ENCODE measurements around the gene C1orf141. TPM values are rescaled to one million over a fixed set of nuclear protein-coding genes. Genes with fewer than 3 reads are reported as not detected.
A peak's percentile ranks its signal among the peaks of the same experiment; 100 is the strongest.
"Not testable (repeated sequence)": the region's sequence is repeated elsewhere in the genome, so short reads cannot be mapped to it uniquely, and the experiment has no call there.

C1orf141 gene
- total and polyA plus RNA-seq, 2 donors, result 0.05 TPM; not detected in 1

GRCh38 chr1:67166196-67166595 is 31.4 kb upstream of the C1orf141 start, which contains the start of gene IL23R:
IL23R (plus strand) TSS chr1:67166454; CDS start chr1:67168121, 1,667 bp downstream.
- no peaks in the 10 kb centered on the region for H3K9me3 ChIP-seq (ENCODE audit: control insufficient read depth in 2 of 2, insufficient read depth in 1 of 2, low read length in 1 of 2)
- no peak within 1 kb of the TSS for H3K4me3 ChIP-seq (ENCODE audit: low read length in 2 of 2)
- DNase-seq (ENCODE audit: low read depth in 6 of 9, low spot score in 9 of 9), result peak in 2 of 9 donors; percentile 12 to 51
- H3K27ac ChIP-seq (ENCODE audit: low read depth in 1 of 2, low read length in 1 of 2), result no peak within 1 kb of the TSS
- no peaks in the 10 kb centered on the region for H3K36me3 ChIP-seq (ENCODE audit: control insufficient read depth in 2 of 2, insufficient read depth in 2 of 2, low read length in 1 of 2)
- peaks cover 2 to 6% of the 10 kb centered on the region in 2 donors for H3K27me3 ChIP-seq (ENCODE audit: control insufficient read depth in 2 of 2, insufficient read depth in 1 of 2, low read length in 1 of 2)
- WGBS, result 88% methylated on average over 4 of the region's 4 CpGs
- H3K4me1 ChIP-seq (ENCODE audit: control insufficient read depth in 2 of 2, insufficient read depth in 2 of 2, low read length in 2 of 2), result peaks cover 0 to 4% of the 10 kb centered on the region in 2 donors

- WGBS, result 97% methylated on average over 4 of the region's 4 CpGs
- Histone ChIP-seq H3K36me3 (ENCODE audit: control insufficient read depth in 2 of 2, insufficient read depth in 2 of 2, low read length in 1 of 2) (no peaks in the 10 kb centered on the region), H3K9me3 (ENCODE audit: control insufficient read depth in 2 of 2, insufficient read depth in 1 of 2, low read length in 1 of 2) (no peaks in the 10 kb centered on the region), H3K4me3 (ENCODE audit: low read length in 2 of 2) (no peak overlapping the region), H3K27me3 (ENCODE audit: control insufficient read depth in 2 of 2, insufficient read depth in 1 of 2, low read length in 1 of 2) (peaks cover 2 to 6% of the 10 kb centered on the region in 2 donors), H3K4me1 (ENCODE audit: control insufficient read depth in 2 of 2, insufficient read depth in 2 of 2, low read length in 2 of 2) (peaks cover 0 to 2% of the 10 kb centered on the region in 2 donors), H3K27ac (ENCODE audit: low read depth in 1 of 2, low read length in 1 of 2) (no peak overlapping the region)
- no peak for DNase-seq (ENCODE audit: low read depth in 6 of 9, low spot score in 9 of 9)
These were observed 30.8 kb upstream of the C1orf141 start for GRCh38 chr1:67165468-67166041.

GRCh38 chr1:67162954-67163353 is 28.2 kb upstream of the C1orf141 start:
- Histone ChIP-seq H3K36me3 (ENCODE audit: control insufficient read depth in 2 of 2, insufficient read depth in 2 of 2, low read length in 1 of 2) (no peaks in the 10 kb centered on the region), H3K9me3 (ENCODE audit: control insufficient read depth in 2 of 2, insufficient read depth in 1 of 2, low read length in 1 of 2) (no peaks in the 10 kb centered on the region), H3K4me1 (ENCODE audit: control insufficient read depth in 2 of 2, insufficient read depth in 2 of 2, low read length in 2 of 2) (no peaks in the 10 kb centered on the region), H3K27ac (ENCODE audit: low read depth in 1 of 2, low read length in 1 of 2) (no peak overlapping the region), H3K27me3 (ENCODE audit: control insufficient read depth in 2 of 2, insufficient read depth in 1 of 2, low read length in 1 of 2) (peaks cover 0 to 3% of the 10 kb centered on the region in 2 donors), H3K4me3 (ENCODE audit: low read length in 2 of 2) (no peak overlapping the region)
- no peak for DNase-seq (ENCODE audit: low read depth in 6 of 9, low spot score in 9 of 9)
- WGBS, result 90% methylated on average over 2 of the region's 2 CpGs

- peaks cover 0 to 2% of the 10 kb centered on the region in 2 donors for H3K27me3 ChIP-seq (ENCODE audit: control insufficient read depth in 2 of 2, insufficient read depth in 1 of 2, low read length in 1 of 2)
- no peaks in the 10 kb centered on the region for H3K9me3 ChIP-seq (ENCODE audit: control insufficient read depth in 2 of 2, insufficient read depth in 1 of 2, low read length in 1 of 2)
- 93% methylated on average over 2 of the region's 2 CpGs for WGBS
- no peaks in the 10 kb centered on the region for H3K4me1 ChIP-seq (ENCODE audit: control insufficient read depth in 2 of 2, insufficient read depth in 2 of 2, low read length in 2 of 2)
- no peak overlapping the region for H3K4me3 ChIP-seq (ENCODE audit: low read length in 2 of 2)
- no peak overlapping the region for H3K27ac ChIP-seq (ENCODE audit: low read depth in 1 of 2, low read length in 1 of 2)
- H3K36me3 ChIP-seq (ENCODE audit: control insufficient read depth in 2 of 2, insufficient read depth in 2 of 2, low read length in 1 of 2), result no peaks in the 10 kb centered on the region
- no peak for DNase-seq (ENCODE audit: low read depth in 6 of 9, low spot score in 9 of 9)
These were observed 24.5 kb upstream of the C1orf141 start for GRCh38 chr1:67159233-67159632.

- Histone ChIP-seq H3K27ac (ENCODE audit: low read depth in 1 of 2, low read length in 1 of 2) (no peak overlapping the region), H3K27me3 (ENCODE audit: control insufficient read depth in 2 of 2, insufficient read depth in 1 of 2, low read length in 1 of 2) (peaks cover 0 to 2% of the 10 kb centered on the region in 2 donors), H3K4me3 (ENCODE audit: low read length in 2 of 2) (no peak overlapping the region), H3K4me1 (ENCODE audit: control insufficient read depth in 2 of 2, insufficient read depth in 2 of 2, low read length in 2 of 2) (no peaks in the 10 kb centered on the region), H3K36me3 (ENCODE audit: control insufficient read depth in 2 of 2, insufficient read depth in 2 of 2, low read length in 1 of 2) (no peaks in the 10 kb centered on the region), H3K9me3 (ENCODE audit: control insufficient read depth in 2 of 2, insufficient read depth in 1 of 2, low read length in 1 of 2) (no peaks in the 10 kb centered on the region)
- DNase-seq (ENCODE audit: low read depth in 6 of 9, low spot score in 9 of 9), result no peak
- 73% methylated on average over 2 of the region's 2 CpGs for WGBS
These were observed 23.6 kb upstream of the C1orf141 start for GRCh38 chr1:67158401-67158800.

- Histone ChIP-seq H3K27me3 (ENCODE audit: control insufficient read depth in 2 of 2, insufficient read depth in 1 of 2, low read length in 1 of 2) (no peaks in the 10 kb centered on the region), H3K4me1 (ENCODE audit: control insufficient read depth in 2 of 2, insufficient read depth in 2 of 2, low read length in 2 of 2) (peaks cover 0 to 6% of the 10 kb centered on the region in 2 donors), H3K9me3 (ENCODE audit: control insufficient read depth in 2 of 2, insufficient read depth in 1 of 2, low read length in 1 of 2) (peaks cover 0 to 1% of the 10 kb centered on the region in 2 donors), H3K36me3 (ENCODE audit: control insufficient read depth in 2 of 2, insufficient read depth in 2 of 2, low read length in 1 of 2) (no peaks in the 10 kb centered on the region), H3K27ac (ENCODE audit: low read depth in 1 of 2, low read length in 1 of 2) (no peak overlapping the region), H3K4me3 (ENCODE audit: low read length in 2 of 2) (no peak overlapping the region)
- 94% methylated on average over 4 of the region's 4 CpGs for WGBS
- DNase-seq (ENCODE audit: low read depth in 6 of 9, low spot score in 9 of 9), result no peak
These were observed 16.2 kb upstream of the C1orf141 start for GRCh38 chr1:67150931-67151330.

GRCh38 chr1:67149179-67149770 is 14.5 kb upstream of the C1orf141 start:
- Histone ChIP-seq H3K27ac (ENCODE audit: low read depth in 1 of 2, low read length in 1 of 2) (no peak overlapping the region), H3K4me3 (ENCODE audit: low read length in 2 of 2) (no peak overlapping the region), H3K36me3 (ENCODE audit: control insufficient read depth in 2 of 2, insufficient read depth in 2 of 2, low read length in 1 of 2) (no peaks in the 10 kb centered on the region), H3K27me3 (ENCODE audit: control insufficient read depth in 2 of 2, insufficient read depth in 1 of 2, low read length in 1 of 2) (no peaks in the 10 kb centered on the region), H3K4me1 (ENCODE audit: control insufficient read depth in 2 of 2, insufficient read depth in 2 of 2, low read length in 2 of 2) (peaks cover 0 to 6% of the 10 kb centered on the region in 2 donors), H3K9me3 (ENCODE audit: control insufficient read depth in 2 of 2, insufficient read depth in 1 of 2, low read length in 1 of 2) (peaks cover 0 to 1% of the 10 kb centered on the region in 2 donors)
- 23% methylated on average over 9 of the region's 9 CpGs for WGBS
- peak; percentile 47 to 86 (median 68) for DNase-seq (ENCODE audit: low read depth in 6 of 9, low spot score in 9 of 9)

- DNase-seq (ENCODE audit: low read depth in 6 of 9, low spot score in 9 of 9), result no peak
- WGBS, result 72% methylated on average over 6 of the region's 6 CpGs
These were observed 13.9 kb upstream of the C1orf141 start for GRCh38 chr1:67148516-67149178.

GRCh38 chr1:67147973-67148372 is 13.2 kb upstream of the C1orf141 start:
- not testable (repeated sequence) for H3K27me3 ChIP-seq (ENCODE audit: control insufficient read depth in 2 of 2, insufficient read depth in 1 of 2, low read length in 1 of 2); H3K27ac ChIP-seq (ENCODE audit: low read depth in 1 of 2, low read length in 1 of 2); H3K4me3 ChIP-seq (ENCODE audit: low read length in 2 of 2); DNase-seq (ENCODE audit: low read depth in 6 of 9, low spot score in 9 of 9); H3K9me3 ChIP-seq (ENCODE audit: control insufficient read depth in 2 of 2, insufficient read depth in 1 of 2, low read length in 1 of 2); H3K36me3 ChIP-seq (ENCODE audit: control insufficient read depth in 2 of 2, insufficient read depth in 2 of 2, low read length in 1 of 2)
- H3K4me1 ChIP-seq (ENCODE audit: control insufficient read depth in 2 of 2, insufficient read depth in 2 of 2, low read length in 2 of 2), result peaks cover 0 to 11% of the 10 kb centered on the region in 2 donors
- WGBS, result 96% methylated on average over 20 of the region's 20 CpGs

More at GRCh38 chr1:67148516-67149178, 13.9 kb upstream of the C1orf141 start:
- H3K27ac ChIP-seq (ENCODE audit: low read depth in 1 of 2, low read length in 1 of 2), result no peak overlapping the region
- H3K9me3 ChIP-seq (ENCODE audit: control insufficient read depth in 2 of 2, insufficient read depth in 1 of 2, low read length in 1 of 2), result peaks cover 0 to 1% of the 10 kb centered on the region in 2 donors
- no peak overlapping the region for H3K4me3 ChIP-seq (ENCODE audit: low read length in 2 of 2)
- H3K27me3 ChIP-seq (ENCODE audit: control insufficient read depth in 2 of 2, insufficient read depth in 1 of 2, low read length in 1 of 2), result no peaks in the 10 kb centered on the region
- no peaks in the 10 kb centered on the region for H3K36me3 ChIP-seq (ENCODE audit: control insufficient read depth in 2 of 2, insufficient read depth in 2 of 2, low read length in 1 of 2)
- H3K4me1 ChIP-seq (ENCODE audit: control insufficient read depth in 2 of 2, insufficient read depth in 2 of 2, low read length in 2 of 2), result peaks cover 0 to 6% of the 10 kb centered on the region in 2 donors

All from thymus (tissue), 11 donors.